ENCODE measurements around the gene CCDC186. TPM values are rescaled to one million over a fixed set of nuclear protein-coding genes. Genes with fewer than 3 reads are reported as not detected.

Gene CCDC186
- total and polyA plus RNA-seq, 2 donors (not counting 1 experiment from before 2014, with no cell fraction given): 13.0 to 15.7 TPM

GRCh38 chr10:114096864-114097263, 77.1 kb downstream of the CCDC186 start:
- DNase-seq (ENCODE audit: low read depth in 2 of 2): no peak
- Histone ChIP-seq H3K36me3 (ENCODE audit: control insufficient read depth, insufficient read depth, low read length) (no peaks in the 10 kb centered on the region), H3K4me2 (ENCODE audit: extremely low read depth, insufficient read depth, low read length) (no peak overlapping the region), H3K79me2 (ENCODE audit: control insufficient read depth, insufficient read depth, low read length) (no peaks in the 10 kb centered on the region), H3K4me3 (replicated peaks in 1 of 4; ENCODE audit: control extremely low read depth in 1 of 4, insufficient read depth in 1 of 4, low read depth in 3 of 4, low read length in 4 of 4) (no peak overlapping the region), H3K9me3 (ENCODE audit: control insufficient read depth, insufficient read depth, low read depth, low read length) (no peaks in the 10 kb centered on the region), H3K27ac (ENCODE audit: insufficient read depth, low read length) (no peak overlapping the region), H3K9ac (ENCODE audit: insufficient read depth, low read length) (no peak overlapping the region), H3K4me1 (ENCODE audit: control insufficient read depth, extremely low read depth, insufficient read depth, low read length) (peaks cover 2% of the 10 kb centered on the region), H2AFZ (ENCODE audit: low read length) (no peak overlapping the region), H3K27me3 (ENCODE audit: control insufficient read depth, insufficient read depth, low read length) (peaks cover 17% of the 10 kb centered on the region), H4K20me1 (ENCODE audit: control insufficient read depth, extremely low read depth, insufficient read depth, low read length) (no peaks in the 10 kb centered on the region)
- TF ChIP-seq CTCF (conservative IDR thresholded peaks at IDR 0.05 in 1 of 2, IDR thresholded peaks at IDR 0.05 in 1 of 2; ENCODE audit: low read depth in 1 of 2, low read length in 2 of 2): no peak
- TF ChIP-seq EZH2 (IDR thresholded peaks at IDR 0.05; ENCODE audit: low read length, missing control alignments): no peak

DNA sequence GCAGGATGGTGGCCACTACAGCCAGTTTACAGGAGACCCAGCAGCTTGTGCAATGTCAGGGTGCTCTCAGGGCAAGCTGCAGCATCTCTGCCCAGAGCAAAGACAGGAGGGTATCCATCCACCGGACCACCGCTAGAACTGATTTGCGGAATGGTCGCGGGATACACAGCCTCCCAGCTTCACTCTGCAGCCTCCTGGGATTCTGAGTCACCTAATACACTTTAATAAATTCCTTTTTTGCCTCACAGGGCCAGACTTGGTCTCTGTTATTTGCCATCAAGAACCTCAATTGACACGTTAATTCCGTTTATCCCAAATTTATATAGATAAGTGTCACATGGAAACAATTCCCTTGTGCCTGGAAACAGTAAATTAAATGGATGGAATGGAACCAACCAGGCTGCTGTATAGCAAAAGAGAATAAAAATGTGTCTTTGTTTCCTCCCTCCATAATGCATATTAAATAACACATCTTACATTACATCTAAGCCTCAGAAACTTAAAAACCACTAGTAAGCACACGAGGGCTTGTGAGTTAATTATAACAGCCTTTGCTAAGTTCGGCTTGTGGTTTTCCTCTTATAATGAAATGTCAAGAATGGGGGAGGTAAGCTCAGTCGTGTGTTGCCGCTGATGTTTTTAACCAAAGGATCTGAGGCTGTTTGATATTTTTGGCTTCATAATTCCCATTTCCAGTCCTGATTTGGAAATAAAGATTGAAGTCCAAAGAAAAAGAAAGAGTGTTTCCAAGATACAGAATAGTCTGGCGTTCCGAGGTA, 78.3 kb downstream of the CCDC186 start:
- Histone ChIP-seq H3K4me3 (replicated peaks in 1 of 4; ENCODE audit: control extremely low read depth in 1 of 4, insufficient read depth in 1 of 4, low read depth in 3 of 4, low read length in 4 of 4) (no peak overlapping the region), H3K79me2 (ENCODE audit: control insufficient read depth, insufficient read depth, low read length) (no peaks in the 10 kb centered on the region), H3K4me2 (ENCODE audit: extremely low read depth, insufficient read depth, low read length) (no peak overlapping the region), H3K9ac (ENCODE audit: insufficient read depth, low read length) (no peak overlapping the region), H3K4me1 (ENCODE audit: control insufficient read depth, extremely low read depth, insufficient read depth, low read length) (peaks cover 2% of the 10 kb centered on the region), H3K9me3 (ENCODE audit: control insufficient read depth, insufficient read depth, low read depth, low read length) (no peaks in the 10 kb centered on the region), H3K27ac (ENCODE audit: insufficient read depth, low read length) (no peak overlapping the region), H3K27me3 (ENCODE audit: control insufficient read depth, insufficient read depth, low read length) (peaks cover 11% of the 10 kb centered on the region), H3K36me3 (ENCODE audit: control insufficient read depth, insufficient read depth, low read length) (no peaks in the 10 kb centered on the region), H4K20me1 (ENCODE audit: control insufficient read depth, extremely low read depth, insufficient read depth, low read length) (no peaks in the 10 kb centered on the region), H2AFZ (ENCODE audit: low read length) (no peak overlapping the region)
- TF ChIP-seq CTCF (conservative IDR thresholded peaks at IDR 0.05 in 1 of 2, IDR thresholded peaks at IDR 0.05 in 1 of 2; ENCODE audit: low read depth in 1 of 2, low read length in 2 of 2) (no peak), EZH2 (IDR thresholded peaks at IDR 0.05; ENCODE audit: low read length, missing control alignments) (no peak)
- DNase-seq (ENCODE audit: low read depth in 2 of 2): no peak

DNA sequence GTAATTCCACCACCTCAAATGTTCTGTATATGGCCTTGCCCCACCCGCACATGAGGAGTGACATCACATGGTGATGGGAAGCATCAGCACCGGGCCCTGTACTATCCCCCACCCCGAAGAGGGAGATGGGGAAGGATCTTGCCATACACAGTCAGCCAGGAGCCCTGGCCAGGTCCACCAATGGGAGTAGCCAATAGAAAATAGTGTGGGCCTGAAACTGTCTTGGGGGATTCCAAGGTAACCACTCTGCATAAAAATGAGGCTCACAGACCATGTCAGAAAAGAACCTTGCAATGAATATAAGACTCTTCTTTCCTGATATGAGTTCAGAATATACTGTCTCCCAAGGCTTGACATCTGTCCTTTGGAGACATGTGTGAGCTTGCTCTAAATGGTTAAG, 79.2 kb downstream of the CCDC186 start:
- no peak overlapping the region for H3K4me3 ChIP-seq (replicated peaks in 1 of 4; ENCODE audit: control extremely low read depth in 1 of 4, insufficient read depth in 1 of 4, low read depth in 3 of 4, low read length in 4 of 4)

More for the DNA sequence above, 79.2 kb downstream of the CCDC186 start:
- H3K27ac ChIP-seq (ENCODE audit: insufficient read depth, low read length): no peak overlapping the region
- no peak overlapping the region for H2AFZ ChIP-seq (ENCODE audit: low read length)
- H3K9ac ChIP-seq (ENCODE audit: insufficient read depth, low read length): no peak overlapping the region
- no peaks in the 10 kb centered on the region for H3K9me3 ChIP-seq (ENCODE audit: control insufficient read depth, insufficient read depth, low read depth, low read length)
- no peak for DNase-seq (ENCODE audit: low read depth in 2 of 2)
- no peaks in the 10 kb centered on the region for H4K20me1 ChIP-seq (ENCODE audit: control insufficient read depth, extremely low read depth, insufficient read depth, low read length)
- H3K27me3 ChIP-seq (ENCODE audit: control insufficient read depth, insufficient read depth, low read length): peaks cover 7% of the 10 kb centered on the region
- no peaks in the 10 kb centered on the region for H3K79me2 ChIP-seq (ENCODE audit: control insufficient read depth, insufficient read depth, low read length)
- TF ChIP-seq CTCF (conservative IDR thresholded peaks at IDR 0.05 in 1 of 2, IDR thresholded peaks at IDR 0.05 in 1 of 2; ENCODE audit: low read depth in 1 of 2, low read length in 2 of 2) (no peak), EZH2 (IDR thresholded peaks at IDR 0.05; ENCODE audit: low read length, missing control alignments) (no peak)
- H3K36me3 ChIP-seq (ENCODE audit: control insufficient read depth, insufficient read depth, low read length): no peaks in the 10 kb centered on the region
- no peaks in the 10 kb centered on the region for H3K4me1 ChIP-seq (ENCODE audit: control insufficient read depth, extremely low read depth, insufficient read depth, low read length)
- no peak overlapping the region for H3K4me2 ChIP-seq (ENCODE audit: extremely low read depth, insufficient read depth, low read length)

All from fibroblast of lung (primary cell).